NCI-H2107 treated with DMSO at 0.1 percent for 48 hours (cell line): Measurements from ENCODE around the gene TMUB1.
A peak's percentile ranks its signal among the peaks of the same experiment; 100 is the strongest.

Experiments
- DNase-seq: peaks from one replicate; lab custom pipeline; 2025; ENCODE audit not compliant: unreplicated experiment; lab: John Stamatoyannopoulos, UW

The TMUB1 gene

DNA sequence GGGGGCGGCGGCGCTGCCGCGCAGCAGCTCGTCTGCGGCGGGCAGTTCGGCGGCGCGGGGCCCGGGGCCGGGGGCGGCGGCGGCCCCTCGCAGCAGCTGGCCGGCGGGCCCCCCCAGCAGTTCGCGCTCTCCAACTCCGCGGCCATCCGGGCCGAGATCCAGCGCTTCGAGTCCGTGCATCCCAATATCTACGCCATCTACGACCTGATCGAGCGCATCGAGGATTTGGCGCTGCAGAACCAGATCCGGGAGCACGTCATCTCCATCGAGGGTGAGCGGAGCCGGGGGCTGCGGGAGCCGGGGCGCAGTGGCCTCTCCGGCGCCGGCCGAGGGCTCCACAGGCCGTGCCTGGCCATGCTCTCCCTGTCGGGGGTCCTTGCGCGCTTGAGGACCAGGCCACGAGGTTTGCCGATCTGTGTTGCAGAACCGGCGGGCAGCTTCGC, 3.5 kb upstream of the TMUB1 start:
- DNase-seq: no peak

DNA sequence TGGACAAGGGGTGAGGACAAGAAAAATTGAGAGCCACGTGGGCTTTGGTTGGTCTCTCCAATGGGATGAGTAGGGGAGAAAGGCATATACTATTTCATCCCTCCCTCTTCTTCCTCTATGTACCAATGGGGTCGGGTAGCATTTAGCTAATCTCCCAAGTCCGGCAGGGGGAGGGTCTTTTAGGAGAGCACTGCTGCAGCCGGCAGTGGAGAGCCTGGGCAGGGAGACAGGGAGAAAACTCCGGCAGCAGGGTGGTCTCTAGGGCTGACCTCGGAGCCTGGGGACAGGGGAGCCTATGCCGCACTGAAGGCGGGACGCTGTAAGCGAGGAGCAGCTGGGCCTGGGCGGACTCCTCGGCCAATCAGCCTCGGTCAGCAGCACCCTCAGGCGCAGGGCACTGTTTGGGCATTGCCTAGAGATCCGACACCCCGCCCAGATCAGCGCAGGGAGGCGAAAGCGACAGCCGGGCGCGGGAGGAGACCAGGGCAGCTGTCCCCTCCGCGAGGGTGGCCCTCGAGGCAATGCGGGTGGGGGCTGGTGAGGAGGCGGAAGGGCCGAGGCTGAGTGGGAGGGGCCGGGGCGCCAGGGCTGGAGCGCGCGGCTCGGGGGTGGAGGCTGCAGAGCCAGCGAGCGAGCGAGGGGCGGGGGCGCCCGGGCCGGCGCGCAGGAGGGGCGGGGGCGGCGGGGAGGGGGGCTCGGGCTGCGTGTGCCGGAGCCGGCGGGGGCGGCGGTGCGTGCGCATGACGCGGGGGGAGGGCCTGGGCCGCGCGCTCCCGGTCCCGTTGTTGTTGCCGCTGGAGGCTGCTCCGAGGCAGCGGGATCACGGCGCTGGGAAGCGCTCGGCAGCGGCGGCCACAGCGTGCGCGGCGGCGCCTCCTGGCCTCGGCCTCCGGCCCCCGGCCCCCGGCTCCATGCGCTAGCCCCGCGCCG, 2.7 kb upstream of the TMUB1 start, which contains the start of gene AGAP3:
AGAP3 (plus strand) TSS at position 785 of the 930 bp plus-strand sequence. CDS start 267 bp downstream, outside the sequence.
- DNase-seq: peak; percentile 37

DNA sequence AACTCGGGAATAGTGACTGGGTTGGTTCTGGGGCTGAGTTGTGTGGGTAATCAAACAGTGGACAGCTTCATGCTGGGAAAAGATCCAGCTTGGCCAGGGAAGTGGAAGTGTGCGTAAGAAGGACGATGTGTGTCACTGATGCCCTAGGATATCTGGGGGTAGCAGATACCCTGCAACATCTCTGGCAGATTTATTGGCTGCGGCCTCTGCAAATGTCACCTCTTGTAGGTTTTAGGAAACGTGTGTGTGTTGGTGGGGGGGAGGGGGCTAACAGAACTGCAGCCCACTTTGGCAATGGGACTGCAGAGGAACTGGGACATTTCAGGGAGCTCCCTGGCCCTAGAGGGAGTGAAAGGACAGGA, 2.0 kb upstream of the TMUB1 start:
- DNase-seq: no peak

DNA sequence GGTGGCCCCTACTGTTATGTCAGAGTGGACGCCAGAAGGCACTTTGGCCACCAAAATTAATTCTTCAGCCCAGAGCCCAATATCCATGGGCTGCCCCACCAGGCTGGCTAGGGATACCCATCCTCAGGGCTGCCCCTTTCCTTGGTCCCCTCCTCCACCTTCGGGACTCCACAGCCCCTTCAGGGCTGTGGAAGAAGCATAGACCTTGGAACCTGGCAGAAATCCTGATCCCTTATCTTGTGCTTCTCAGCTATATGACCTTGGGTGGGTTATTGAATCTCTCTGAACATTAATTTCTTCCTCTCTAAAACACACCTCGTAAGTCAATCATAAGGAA, 499 bp upstream of the TMUB1 start:
- DNase-seq: no peak

DNA sequence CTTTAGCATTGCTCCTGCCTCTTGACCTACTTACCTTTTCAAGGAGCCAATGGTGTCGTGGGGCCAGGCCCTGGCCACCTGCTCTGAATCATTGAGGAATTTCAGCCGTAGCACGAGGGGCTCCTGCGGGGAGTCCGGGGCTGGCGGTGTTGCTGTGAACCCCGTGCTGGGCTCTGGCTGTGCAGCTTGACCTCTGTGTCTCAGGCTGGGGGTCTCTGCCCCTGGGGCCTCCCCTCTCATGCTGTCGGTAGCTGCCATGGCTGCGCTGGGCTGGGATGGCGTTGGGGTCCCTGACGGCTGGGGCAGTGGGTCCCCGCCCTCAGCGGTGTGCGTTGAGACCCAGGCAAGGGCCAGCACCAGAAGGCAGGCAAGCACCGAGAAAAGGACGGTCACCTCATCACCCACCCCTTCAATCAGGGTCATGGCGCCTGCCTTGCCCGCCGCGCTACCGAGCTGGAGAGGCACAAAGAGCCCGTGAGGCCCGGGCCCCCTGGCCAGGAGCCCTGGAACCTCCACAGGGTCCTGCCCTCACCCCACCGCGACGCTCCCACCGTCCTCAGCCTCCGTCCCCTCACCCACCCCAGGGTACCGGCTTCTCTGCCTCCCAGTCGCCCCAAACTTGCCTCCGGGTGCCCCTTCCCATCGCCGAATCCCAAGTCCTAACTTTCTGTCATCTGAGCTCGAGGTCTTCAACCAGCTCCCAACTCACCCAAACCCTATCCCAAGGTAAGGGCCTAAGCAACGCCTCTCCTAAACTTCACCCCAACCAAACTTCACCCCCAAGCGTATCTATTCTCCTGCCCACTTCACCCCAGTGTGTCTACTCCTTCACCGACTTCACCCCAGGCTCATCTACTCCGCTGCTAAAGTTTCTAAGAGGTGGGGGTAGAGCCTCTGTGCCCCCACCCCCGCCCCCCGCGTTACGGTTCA, 887 bp downstream of the TMUB1 start:
- DNase-seq: no peak

DNA sequence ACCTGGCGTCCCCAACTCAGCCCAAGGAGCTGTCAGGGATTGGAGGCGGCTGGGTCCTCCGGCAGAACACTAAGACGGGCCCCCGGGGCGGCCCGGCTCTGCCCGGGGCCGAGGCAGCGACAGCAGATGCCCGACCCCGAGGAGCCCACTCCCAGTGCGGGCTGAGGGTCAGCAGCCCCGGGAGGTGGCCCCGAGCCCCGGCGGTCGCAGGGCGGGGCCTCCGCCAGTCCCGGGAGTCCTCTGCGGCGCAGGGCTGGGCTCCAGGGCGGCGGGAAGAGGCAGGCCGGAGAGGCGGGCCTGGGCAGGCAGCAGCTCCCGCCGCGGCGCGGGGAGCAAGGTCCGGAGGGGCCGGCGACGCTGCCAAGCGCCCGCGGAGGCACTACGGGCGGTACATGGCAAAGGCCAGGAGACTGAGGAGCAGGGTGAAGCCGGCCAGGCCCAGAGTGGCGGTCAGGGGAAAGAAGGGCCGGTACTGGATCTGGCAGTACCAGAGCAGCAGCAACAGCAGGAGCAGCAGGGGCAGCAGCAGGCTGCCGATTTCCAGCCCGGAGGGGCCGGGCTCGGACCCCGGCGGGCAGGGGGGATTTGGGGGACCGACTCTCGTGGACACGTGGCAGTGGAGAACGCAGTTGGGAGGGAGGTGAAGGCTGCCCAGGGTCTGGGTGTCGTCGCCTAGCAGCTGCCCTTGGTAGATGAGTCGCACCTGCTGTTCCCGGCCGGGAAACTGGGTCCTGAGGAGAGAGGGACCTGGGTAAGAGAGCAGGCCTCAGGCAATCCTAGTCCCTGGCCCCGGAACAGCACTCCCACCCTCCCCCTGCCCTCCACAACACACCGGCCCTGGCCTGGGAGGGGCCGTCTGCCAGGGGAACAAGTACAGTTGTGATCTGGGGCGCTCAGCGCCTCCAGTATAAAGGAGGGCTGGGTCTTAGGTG, 1.9 kb downstream of the TMUB1 start:
- no peak for DNase-seq

DNA sequence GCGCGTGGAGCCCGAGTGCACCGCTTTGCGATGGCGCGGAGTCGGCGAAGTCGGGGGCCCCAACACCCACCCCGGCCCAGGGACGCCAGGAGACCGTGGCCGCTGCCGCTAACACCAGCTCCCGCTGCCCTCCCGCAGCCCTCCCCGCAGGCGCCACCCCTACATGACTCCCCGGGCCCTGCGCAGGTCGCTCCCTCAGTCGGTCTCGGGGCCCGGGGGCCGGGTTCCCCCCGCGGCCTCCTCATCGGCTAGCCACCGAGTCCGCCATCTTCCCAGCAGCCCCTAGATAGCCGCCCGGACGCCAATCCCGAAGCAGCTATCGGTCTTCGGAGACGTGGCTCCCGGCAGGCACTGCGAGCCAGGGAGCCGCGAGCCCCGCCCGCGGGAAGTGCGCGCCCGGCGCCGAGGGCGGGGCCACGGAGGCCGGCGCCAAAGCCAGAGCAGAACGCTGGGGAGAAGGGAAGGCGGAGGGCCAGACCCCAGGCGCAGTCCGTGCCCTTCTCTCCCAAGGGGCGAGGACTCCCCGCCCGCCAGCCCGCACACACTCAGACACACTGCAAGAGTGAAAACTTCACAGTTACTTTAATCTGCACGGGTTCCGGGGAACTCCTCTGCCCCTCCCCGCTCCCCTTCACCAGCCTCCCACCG, 2.6 kb downstream of the TMUB1 start, which contains the start of gene FASTK:
FASTK (minus strand) TSS at position 288 of the 648 bp plus-strand sequence; CDS start at position 245, 43 bp downstream.
- peak; percentile 77 for DNase-seq

DNA sequence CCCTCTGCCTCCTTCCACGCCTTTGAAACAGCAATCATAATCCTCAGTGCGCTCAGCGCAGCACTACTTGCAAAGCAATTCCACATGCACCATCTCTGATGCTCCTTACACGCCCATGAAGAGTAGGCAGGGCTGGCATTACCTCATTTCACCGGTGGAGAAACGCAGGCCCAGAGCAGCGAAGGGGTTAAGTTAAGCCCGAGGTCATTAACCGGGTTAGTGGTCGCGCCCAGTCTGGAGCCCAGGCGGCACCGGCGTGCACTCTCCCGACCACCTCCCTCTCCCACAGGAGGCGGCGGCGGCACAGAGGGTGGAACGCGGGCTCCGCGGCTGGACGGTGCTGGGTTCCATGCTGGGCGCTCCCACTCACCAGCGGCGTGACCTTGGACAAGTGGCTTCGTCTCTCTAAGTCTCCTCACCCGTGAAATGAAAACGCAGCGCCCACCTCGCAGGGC, 3.2 kb downstream of the TMUB1 start:
- DNase-seq: no peak

DNA sequence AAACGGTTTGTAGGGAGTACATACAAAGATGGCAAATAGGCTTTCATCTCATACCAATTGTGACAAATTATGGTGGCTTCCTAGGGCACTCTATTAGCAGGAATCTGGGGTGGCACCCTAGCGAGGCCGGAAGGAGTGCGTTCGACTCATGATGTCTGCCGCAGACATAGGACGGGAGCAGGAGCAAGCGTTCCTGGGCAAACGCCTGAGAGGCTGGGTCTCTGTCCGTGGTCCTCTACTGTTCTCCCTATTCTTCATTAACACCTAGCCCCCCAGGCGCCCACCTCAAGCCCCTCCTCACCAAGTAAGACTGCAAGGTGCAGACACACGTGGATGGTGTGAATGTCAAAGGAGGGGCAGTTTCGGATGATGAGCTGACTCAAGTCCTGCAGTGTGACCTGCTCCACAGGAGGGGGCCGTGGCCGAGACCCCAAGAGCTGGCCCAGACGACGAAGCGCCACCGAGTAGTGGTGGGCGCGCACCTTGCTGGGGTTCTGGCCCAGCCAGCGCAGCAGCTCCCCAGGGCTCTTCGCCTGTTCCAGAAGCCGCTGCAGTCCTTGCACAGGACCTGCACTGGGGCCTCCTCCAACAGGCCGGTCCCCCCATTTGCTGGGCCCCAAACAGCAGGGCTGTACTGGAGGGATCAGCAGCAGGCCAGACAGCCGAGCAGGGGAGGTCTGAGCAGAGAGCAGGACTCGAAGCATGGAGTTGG, 3.9 kb downstream of the TMUB1 start:
- no peak for DNase-seq

DNA sequence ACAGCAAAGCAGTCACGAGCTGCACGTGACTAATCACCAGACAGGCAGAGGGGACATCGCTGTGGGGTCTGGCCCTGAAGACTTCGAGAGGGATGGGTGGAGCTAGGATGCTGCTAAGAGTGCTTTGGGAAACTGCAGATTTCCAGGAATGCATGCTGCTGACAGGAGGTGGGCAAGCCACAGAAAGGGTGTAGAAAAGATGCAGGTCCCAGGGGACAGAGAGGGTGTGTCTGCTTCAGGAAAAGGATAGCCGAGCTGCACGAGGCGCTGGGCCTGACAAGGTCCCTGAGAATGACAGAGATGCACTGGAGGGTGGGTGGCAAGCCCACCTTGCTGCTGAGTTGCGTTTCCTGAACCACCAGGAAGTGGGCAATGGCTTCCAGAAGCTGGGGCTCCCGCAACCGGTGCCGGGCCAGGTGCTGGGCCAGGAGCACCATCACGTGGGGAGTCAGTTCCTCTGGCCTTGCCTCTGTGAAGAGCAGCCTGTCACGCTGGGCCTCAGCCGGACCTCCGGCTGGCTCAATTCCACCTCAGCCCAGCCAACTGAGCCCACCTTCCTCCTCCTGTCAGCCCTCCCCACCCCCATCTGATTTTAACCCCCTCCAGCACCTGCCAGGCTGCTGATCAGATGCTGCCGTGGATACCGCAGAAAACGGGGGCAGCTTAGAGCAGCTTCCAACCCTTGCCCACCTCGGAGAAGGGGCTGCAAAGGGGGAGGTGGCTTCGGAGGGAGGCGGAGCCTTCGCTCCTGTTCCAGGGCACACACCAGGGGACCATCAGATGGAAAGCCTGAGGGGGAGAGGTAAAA, 4.9 kb downstream of the TMUB1 start:
- DNase-seq: no peak

DNA sequence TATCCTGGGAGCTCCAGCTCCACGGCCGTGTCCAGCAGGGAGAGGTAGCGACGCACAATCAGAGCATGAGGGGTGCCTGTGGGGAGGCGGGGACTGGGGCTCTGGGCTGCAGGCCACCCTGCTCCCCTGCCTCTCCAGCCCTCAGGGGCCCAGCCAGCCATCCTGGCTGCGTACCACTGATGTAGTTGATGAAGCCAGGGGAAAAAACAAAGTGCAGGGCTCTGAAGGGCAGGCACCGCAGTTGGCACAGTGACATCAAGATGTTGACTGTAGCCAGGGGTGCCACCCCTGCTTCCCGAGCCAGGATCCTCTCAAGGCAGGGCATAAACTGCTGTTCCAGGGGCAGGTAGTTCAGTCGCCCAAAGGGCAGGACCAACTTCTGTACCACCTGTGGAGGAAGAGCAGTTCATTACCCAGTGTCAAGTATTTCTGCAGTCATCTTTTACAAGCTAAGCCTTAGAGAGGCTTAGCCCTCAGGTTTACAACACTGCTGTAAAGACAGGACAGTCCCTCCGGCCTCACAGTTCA, 5.5 kb downstream of the TMUB1 start:
- DNase-seq: no peak

DNA sequence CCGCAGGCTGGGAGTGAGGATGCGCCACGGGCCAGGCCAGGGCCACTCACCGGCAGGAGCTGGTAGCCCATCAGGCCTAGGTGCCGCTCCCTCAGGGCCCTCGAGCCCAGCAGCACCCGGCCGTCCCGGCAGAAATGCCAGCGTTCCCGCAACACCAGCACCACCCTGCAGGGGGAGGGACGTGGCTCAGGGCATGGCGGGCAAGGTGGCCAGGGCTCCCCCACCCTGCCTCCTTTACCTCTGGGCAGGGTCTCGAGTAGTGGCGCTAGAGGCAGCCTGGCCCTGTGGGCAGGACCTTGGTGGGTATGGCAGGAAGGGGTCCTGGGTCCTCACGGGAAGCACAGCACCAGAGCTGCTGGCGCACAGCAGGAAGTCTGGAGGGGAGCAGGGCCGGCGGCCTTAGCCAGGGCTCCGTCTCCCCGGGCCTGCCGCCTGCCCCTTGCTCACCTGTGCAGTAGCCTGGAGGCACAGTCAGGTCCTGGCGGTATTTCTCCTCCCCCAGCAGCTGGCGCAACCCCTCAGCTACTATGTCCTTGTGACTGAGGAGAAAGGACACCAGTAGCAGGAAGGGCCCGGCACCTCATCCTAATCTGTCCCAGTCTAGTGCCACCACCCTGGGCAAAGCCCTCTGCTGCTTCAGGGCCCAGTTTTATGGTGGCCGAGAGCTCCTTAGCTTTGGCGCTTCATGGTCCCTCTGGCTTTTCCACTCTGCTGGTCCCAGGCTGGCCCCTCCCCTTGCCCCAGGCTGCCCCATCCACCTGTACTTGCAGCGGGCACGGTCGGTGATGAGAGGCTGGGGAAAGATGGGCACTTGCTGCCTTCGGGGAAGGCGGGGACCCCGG, 6.2 kb downstream of the TMUB1 start:
- DNase-seq: no peak

DNA sequence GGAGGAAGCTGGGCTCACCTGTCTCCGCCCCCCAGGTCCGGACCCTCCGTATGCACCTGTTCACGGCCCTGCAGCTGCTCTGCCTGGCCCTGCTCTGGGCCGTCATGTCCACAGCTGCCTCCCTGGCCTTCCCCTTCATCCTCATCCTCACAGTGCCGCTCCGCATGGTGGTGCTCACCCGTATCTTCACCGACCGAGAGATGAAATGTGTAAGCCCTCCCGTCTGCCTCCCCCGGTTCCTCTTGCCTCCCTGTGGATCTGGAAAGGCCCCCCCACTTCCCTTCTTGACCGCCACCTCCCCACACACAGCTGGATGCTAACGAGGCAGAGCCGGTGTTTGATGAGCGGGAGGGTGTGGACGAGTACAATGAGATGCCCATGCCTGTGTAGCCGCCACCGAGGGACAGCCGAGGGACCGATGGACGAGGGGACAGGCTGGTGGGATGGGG, 7.3 kb downstream of the TMUB1 start:
- DNase-seq: no peak

DNA sequence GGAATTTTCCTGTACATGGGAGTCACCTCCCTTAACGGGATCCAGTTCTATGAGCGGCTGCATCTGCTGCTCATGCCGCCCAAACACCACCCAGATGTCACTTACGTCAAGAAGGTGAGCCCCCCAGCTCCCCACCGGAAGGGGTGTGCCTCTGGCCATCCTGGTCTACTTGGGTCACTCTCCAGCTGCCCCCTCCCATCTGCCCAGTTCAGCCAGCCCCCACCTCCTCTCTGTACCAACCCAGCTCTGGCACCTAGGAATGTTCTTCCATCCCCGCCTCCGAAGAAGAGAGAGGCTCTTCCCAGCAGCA, 7.7 kb downstream of the TMUB1 start:
- no peak for DNase-seq

DNA sequence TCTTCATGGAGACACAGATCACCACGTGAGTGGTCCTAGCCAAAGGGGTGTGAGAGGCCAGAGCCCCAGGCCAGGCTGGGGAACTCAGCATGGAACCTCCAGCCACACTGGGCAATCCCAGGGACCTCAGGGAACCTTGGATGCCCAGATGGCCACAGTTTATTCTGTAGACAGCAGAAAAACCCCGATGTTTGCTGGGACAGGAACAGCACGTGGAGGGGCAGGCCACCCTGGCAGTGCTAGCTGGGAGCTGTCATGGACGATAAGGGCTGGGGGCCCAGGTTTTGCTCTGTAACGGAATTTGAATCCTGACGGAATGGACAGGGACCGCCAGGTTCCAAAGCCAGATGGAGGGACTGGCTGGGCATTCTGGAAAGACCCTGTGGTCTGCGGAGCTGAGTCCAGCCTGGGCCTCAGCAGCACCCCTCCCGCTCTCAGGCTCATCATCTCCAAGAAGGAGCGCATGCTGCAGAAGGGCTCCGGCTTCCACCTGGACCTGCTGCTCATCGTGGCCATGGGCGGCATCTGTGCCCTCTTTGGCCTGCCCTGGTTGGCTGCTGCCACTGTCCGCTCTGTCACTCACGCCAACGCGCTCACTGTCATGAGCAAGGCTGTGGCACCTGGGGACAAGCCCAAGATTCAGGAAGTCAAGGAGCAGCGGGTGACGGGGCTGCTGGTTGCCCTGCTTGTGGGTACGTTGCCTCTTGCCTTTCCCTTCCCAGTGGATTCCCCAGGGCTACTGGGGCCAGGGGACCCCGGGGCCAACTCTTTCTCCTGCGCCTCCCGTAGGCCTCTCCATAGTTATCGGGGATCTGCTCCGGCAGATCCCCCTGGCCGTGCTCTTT, 8.3 kb downstream of the TMUB1 start:
- no peak for DNase-seq

DNA sequence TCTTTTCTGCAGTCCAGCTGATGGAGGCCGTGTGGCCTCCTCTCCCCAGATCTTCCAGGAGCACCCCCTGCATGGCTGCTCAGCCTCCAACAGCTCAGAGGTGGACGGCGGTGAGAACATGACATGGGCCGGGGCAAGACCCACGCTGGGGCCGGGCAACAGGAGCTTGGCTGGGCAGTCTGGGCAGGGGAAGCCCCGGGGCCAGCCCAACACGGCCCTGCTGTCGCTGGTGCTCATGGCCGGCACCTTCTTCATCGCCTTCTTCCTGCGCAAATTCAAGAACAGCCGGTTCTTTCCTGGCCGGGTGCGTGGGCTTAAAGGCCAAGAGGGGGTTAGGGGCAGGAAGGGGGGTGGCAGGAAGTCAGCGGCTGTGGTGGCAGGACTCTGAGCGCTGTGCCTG, 9.3 kb downstream of the TMUB1 start:
- DNase-seq: no peak
